SJCRH30 (cell line): ENCODE results near the gene BTG1. TPM values are rescaled to one million over a fixed set of nuclear protein-coding genes. Genes with fewer than 3 reads are reported as not detected.
"Not testable (repeated sequence)": the region's sequence is repeated elsewhere in the genome, so short reads cannot be mapped to it uniquely, and the experiment has no call there.

Source experiments
- DNase-seq, 2 experiments: peaks; one replicate each; pipeline ENCODE4 v3.0.0-alpha.2; 2015 to 2020
- H3K27ac ChIP-seq: fragments of 250-450 bp; sonication (Bioruptor Pico); 2 replicates; pipeline ENCODE4 v1.5.1; 2020; ENCODE audit warnings: mild to moderate bottlenecking, moderate library complexity
- H3K27me3 ChIP-seq: fragments of 250-450 bp; sonication (Bioruptor Pico); 2 replicates; pipeline ENCODE4 v1.5.1; 2020; ENCODE audit warnings: mild to moderate bottlenecking, moderate library complexity
- H3K36me3 ChIP-seq: fragments of 250-450 bp; sonication (Bioruptor Pico); 2 replicates; pipeline ENCODE4 v1.5.1; 2020; ENCODE audit warnings: mild to moderate bottlenecking, moderate library complexity
- H3K4me1 ChIP-seq: fragments of 250-450 bp; sonication (Bioruptor Pico); 2 replicates; pipeline ENCODE4 v1.5.1; 2020; ENCODE audit warnings: mild to moderate bottlenecking, moderate library complexity
- H3K4me3 ChIP-seq: fragments of 250-450 bp; sonication (Bioruptor Pico); 2 replicates; pipeline ENCODE4 v1.5.1; 2020; ENCODE audit warnings: mild to moderate bottlenecking, moderate library complexity
- H3K9me3 ChIP-seq: fragments of 250-450 bp; sonication (Bioruptor Pico); replicated peaks from 2 replicates; pipeline ENCODE4 v1.5.1; 2020; ENCODE audit warnings: mild to moderate bottlenecking, moderate library complexity
- total RNA-seq: library from RNA; depleted of rRNA; stranded (reverse); fragments of >200 nt; shearing (Covaris generic); gene quantifications from 2 replicates; pipeline ENCODE4 v1.2.3, GENCODE V29; 2014

BTG1 gene
- total RNA-seq, 1 experiment from 2014 or later, result 14.3 TPM

GRCh38 chr12:92107621-92108131 is 38.0 kb downstream of the BTG1 start:
- Histone ChIP-seq H3K27ac (no peak overlapping the region), H3K27me3 (no peaks in the 10 kb centered on the region), H3K4me1 (no peaks in the 10 kb centered on the region), H3K4me3 (no peak overlapping the region), H3K36me3 (no peaks in the 10 kb centered on the region), H3K9me3 (no peaks in the 10 kb centered on the region)
- no peak for DNase-seq

DNA sequence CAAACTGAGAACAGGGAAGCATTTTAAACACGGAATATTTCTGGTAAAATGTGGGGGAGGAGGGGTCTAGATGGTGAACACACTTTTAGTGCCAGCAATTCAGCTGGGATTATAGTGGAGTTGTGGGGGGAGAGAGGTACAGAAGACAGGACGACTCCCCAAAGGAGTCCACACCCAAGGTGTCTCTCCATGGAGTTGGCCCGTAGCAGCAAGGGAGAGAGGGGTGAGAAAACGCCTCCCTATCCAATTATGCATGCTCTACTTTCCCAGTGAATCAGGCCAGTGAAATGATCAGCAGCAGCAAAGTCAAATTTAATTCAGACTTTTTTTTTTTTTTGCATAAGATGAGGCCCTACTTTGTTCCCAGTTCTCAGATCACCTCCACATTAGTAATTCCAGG is 38.6 kb downstream of the BTG1 start:
- Histone ChIP-seq H3K4me3 (no peak overlapping the region), H3K27me3 (no peaks in the 10 kb centered on the region), H3K9me3 (no peaks in the 10 kb centered on the region), H3K36me3 (no peaks in the 10 kb centered on the region), H3K27ac (no peak overlapping the region), H3K4me1 (no peaks in the 10 kb centered on the region)
- no peak for DNase-seq

DNA sequence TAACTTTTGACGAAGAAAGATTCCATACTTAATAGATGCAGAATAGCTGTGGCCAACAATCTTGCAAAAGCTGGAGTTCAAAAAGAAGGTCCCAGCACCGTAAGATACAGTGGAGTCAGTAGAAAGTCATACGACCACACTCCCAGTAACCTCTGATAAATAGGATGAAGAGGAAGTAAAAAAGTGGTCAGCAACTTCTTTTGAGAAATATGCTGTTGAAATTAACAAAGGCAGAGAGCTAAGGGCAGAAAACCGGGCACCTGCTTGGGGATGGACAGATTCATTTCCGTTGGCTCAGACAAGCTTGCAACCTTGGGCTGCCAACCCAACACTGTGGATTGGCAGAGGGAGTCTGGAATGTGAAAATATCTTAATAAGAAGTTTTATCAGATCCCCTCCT is 40.0 kb downstream of the BTG1 start:
- Histone ChIP-seq H3K27me3 (no peaks in the 10 kb centered on the region), H3K9me3 (no peaks in the 10 kb centered on the region), H3K36me3 (no peaks in the 10 kb centered on the region), H3K27ac (no peak overlapping the region), H3K4me1 (no peaks in the 10 kb centered on the region), H3K4me3 (no peak overlapping the region)
- no peak for DNase-seq

GRCh38 chr12:92105110-92105509 is 40.5 kb downstream of the BTG1 start:
- Histone ChIP-seq H3K36me3 (no peaks in the 10 kb centered on the region), H3K4me1 (no peaks in the 10 kb centered on the region), H3K9me3 (no peaks in the 10 kb centered on the region), H3K27me3 (no peaks in the 10 kb centered on the region), H3K4me3 (no peak overlapping the region), H3K27ac (no peak overlapping the region)
- DNase-seq, result no peak

- H3K9me3 ChIP-seq, result no peaks in the 10 kb centered on the region
- no peak overlapping the region for H3K27ac ChIP-seq
- H3K27me3 ChIP-seq, result no peaks in the 10 kb centered on the region
- no peak overlapping the region for H3K4me3 ChIP-seq
- H3K4me1 ChIP-seq, result no peaks in the 10 kb centered on the region
- no peak for DNase-seq
- H3K36me3 ChIP-seq, result no peaks in the 10 kb centered on the region
Observed at GRCh38 chr12:92102606-92103005, 43.0 kb downstream of the BTG1 start.

GRCh38 chr12:92098594-92099380 is 46.9 kb downstream of the BTG1 start:
- Histone ChIP-seq H3K36me3 (no peaks in the 10 kb centered on the region), H3K27me3 (no peaks in the 10 kb centered on the region)

DNA sequence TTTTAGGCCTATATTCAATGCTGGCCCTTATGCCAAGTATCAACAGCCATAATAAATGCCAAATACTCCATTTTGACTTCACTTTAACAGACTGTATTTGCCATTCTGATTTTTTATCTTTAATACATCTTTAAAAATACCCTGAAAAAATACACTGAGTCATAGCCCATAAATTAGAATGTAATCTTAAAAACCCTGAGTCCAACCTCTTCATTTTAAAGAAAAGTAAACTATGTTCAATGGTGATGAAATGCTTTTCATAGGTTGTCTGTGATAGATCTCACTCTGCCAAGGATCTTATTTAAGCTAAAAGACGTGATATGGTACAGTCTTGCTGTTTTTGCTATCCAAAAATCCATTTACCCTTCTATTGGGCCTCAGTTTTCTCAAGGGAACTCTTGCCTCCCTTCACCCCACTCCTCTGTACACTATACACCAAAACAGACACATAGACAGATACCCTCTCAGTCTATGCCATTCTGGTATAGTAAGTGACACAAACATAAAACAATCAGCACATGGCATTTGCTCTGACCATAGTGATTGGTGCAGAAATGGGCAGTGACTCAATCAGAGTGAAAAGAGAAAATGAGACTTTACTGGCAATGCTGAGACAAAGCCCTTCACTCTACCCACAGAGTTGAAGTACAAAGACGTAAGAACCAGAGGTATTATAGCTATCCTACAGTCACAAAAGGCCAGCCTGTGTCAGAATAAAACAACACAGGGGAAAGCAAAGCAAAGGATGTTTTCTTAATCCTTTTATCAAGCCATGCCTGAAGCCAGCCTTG is 49.1 kb downstream of the BTG1 start:
- Histone ChIP-seq H3K36me3 (no peaks in the 10 kb centered on the region), H3K9me3 (no peaks in the 10 kb centered on the region), H3K27ac (no peak overlapping the region), H3K4me1 (peaks cover 5% of the 10 kb centered on the region; the same call in 1 of the 2 replicates), H3K27me3 (no peaks in the 10 kb centered on the region), H3K4me3 (no peak overlapping the region)
- DNase-seq, result no peak

More at GRCh38 chr12:92098594-92099380, 46.9 kb downstream of the BTG1 start:
- no peak for DNase-seq
- Histone ChIP-seq H3K27ac (no peak overlapping the region), H3K4me1 (peaks cover 5% of the 10 kb centered on the region; the same call in 1 of the 2 replicates), H3K9me3 (no peaks in the 10 kb centered on the region), H3K4me3 (no peak overlapping the region)

DNA sequence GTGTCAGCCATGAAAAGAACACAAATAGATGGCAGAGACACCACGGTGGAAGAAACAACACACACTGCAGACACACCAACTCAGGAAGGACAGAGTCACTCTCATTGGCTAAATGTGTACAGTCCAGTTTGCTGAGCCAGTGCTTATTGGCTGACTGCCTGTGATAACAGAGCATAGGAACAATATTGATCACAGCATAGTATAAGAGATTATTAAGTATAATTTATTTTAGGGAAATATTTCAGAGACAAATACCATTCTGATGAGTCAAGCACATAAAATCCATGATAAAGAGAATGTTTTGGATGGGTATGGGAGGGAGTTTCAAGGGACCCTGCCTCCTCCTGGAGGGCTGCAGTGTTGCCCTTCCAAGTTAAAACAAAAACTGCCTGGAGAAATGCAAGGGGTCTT is 50.9 kb downstream of the BTG1 start:
- H3K36me3 ChIP-seq, result no peaks in the 10 kb centered on the region
- no peak overlapping the region for H3K4me3 ChIP-seq
- no peaks in the 10 kb centered on the region for H3K27me3 ChIP-seq
- peaks cover 5% of the 10 kb centered on the region; the same call in 1 of the 2 replicates for H3K4me1 ChIP-seq
- H3K27ac ChIP-seq, result no peak overlapping the region; the same call in 1 of the 2 replicates
- no peak for DNase-seq
- no peaks in the 10 kb centered on the region for H3K9me3 ChIP-seq

GRCh38 chr12:92094301-92094700 is 51.3 kb downstream of the BTG1 start:
- H3K4me3 ChIP-seq, H3K9me3 ChIP-seq, H3K4me1 ChIP-seq, H3K27me3 ChIP-seq, H3K27ac ChIP-seq, H3K36me3 ChIP-seq: not testable (repeated sequence)
- DNase-seq, result peak; percentile 19 to 21
